ENCODE results near the gene CPED1. TPM values are rescaled to one million over a fixed set of nuclear protein-coding genes. Genes with fewer than 3 reads are reported as not detected.
"Not testable (repeated sequence)": the region's sequence is repeated elsewhere in the genome, so short reads cannot be mapped to it uniquely, and the experiment has no call there.

Gene CPED1
- total RNA-seq, 1 donor from 2014 or later: not detected

GRCh38 chr7:121037957-121038716 is 49.6 kb downstream of the CPED1 start:
- intact Hi-C loops (cut with micrococcal nuclease): no loop called here

GRCh38 chr7:121038717-121039509 is 50.4 kb downstream of the CPED1 start:
- intact Hi-C loops (cut with micrococcal nuclease): no loop called here

- intact Hi-C loops (cut with micrococcal nuclease): no loop called here
These were observed 51.0 kb downstream of the CPED1 start for GRCh38 chr7:121039510-121039822.

GRCh38 chr7:121039994-121040393 is 51.5 kb downstream of the CPED1 start:
- intact Hi-C loops (cut with micrococcal nuclease): no loop called here

GRCh38 chr7:121041516-121042148 is 53.1 kb downstream of the CPED1 start:
- intact Hi-C loops (cut with micrococcal nuclease): no loop called here

GRCh38 chr7:121042195-121042594 is 53.7 kb downstream of the CPED1 start:
- intact Hi-C loops (cut with micrococcal nuclease): no loop called here

GRCh38 chr7:121042899-121043298 is 54.4 kb downstream of the CPED1 start:
- intact Hi-C loops (cut with micrococcal nuclease): no loop called here

GRCh38 chr7:121043314-121044234 is 55.1 kb downstream of the CPED1 start:
- intact Hi-C loops (cut with micrococcal nuclease): no loop called here

GRCh38 chr7:121045090-121045489 is 56.6 kb downstream of the CPED1 start:
- intact Hi-C loops (cut with micrococcal nuclease): no loop called here

GRCh38 chr7:121046009-121046408 is 57.5 kb downstream of the CPED1 start:
- intact Hi-C loops (cut with micrococcal nuclease): no loop called here

- intact Hi-C loops (cut with micrococcal nuclease): no loop called here
These were observed 58.5 kb downstream of the CPED1 start for GRCh38 chr7:121046893-121047468.

GRCh38 chr7:121048195-121048594 is 59.7 kb downstream of the CPED1 start:
- intact Hi-C loops (cut with micrococcal nuclease): no loop called here

GRCh38 chr7:121049028-121049791 is 60.7 kb downstream of the CPED1 start:
- intact Hi-C loops (cut with micrococcal nuclease): no loop called here

- intact Hi-C loops (cut with micrococcal nuclease): no loop called here
These were observed 61.4 kb downstream of the CPED1 start for GRCh38 chr7:121049897-121050296.

- intact Hi-C loops (cut with micrococcal nuclease): no loop called here
These were observed 64.7 kb downstream of the CPED1 start for GRCh38 chr7:121053219-121053618.

GRCh38 chr7:121054925-121055324 is 66.4 kb downstream of the CPED1 start:
- intact Hi-C loops (cut with micrococcal nuclease): no loop called here

- intact Hi-C loops (cut with micrococcal nuclease): no loop called here
These were observed 69.4 kb downstream of the CPED1 start for GRCh38 chr7:121057878-121058277.

GRCh38 chr7:121058975-121059374 is 70.5 kb downstream of the CPED1 start:
- intact Hi-C loops (cut with micrococcal nuclease): no loop called here

- intact Hi-C loops (cut with micrococcal nuclease): not testable (repeated sequence)
These were observed 71.5 kb downstream of the CPED1 start for GRCh38 chr7:121059979-121060509.

Data from T-helper 1 cell treated with Interleukin-12 subunit alpha and Interleukin-12 subunit beta and Interleukin-4 antibody, amounts not matched to agents 30 ng/mL and 1 ng/mL, for 36 hours (primary cell).